ENCODE measurements around the gene KIAA0040. TPM values are rescaled to one million over a fixed set of nuclear protein-coding genes. Genes with fewer than 3 reads are reported as not detected.

The KIAA0040 gene
- polyA plus RNA-seq, 1 donor from 2014 or later, result not detected

DNA sequence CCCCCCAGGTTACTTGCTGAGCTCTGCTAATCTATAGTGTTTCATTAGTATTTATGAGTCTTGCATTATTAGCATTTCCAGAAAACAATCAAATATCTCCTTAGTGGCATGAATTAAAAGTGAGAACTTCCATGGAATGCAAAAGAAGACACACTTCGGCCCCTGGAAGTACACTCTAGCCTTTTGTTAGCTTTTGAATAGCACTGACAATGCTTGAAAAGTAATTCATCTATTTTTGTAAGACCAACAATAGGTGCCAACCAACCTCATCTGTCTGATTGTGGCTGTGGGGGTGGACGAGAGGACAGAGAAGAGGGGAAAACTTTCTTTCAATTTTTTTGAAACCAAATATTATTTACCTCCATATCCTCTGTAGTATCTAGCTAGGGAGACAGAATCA lies 27.8 kb downstream of the KIAA0040 start:
- no peaks in the 10 kb centered on the region for H3K9me3 ChIP-seq (ENCODE audit: low read length)
- no peak overlapping the region for H2AFZ ChIP-seq (ENCODE audit: low read depth, low read length)
- H3K27ac ChIP-seq (ENCODE audit: low read length), result no peak overlapping the region
- TF ChIP-seq MXI1 (conservative IDR thresholded peaks at IDR 0.05; ENCODE audit: poor library complexity, severe bottlenecking), result no peak
- TF ChIP-seq SMC3 (conservative IDR thresholded peaks at IDR 0.05; ENCODE audit: poor library complexity), result no peak
- TF ChIP-seq RAD21 (conservative IDR thresholded peaks at IDR 0.05), result no peak
- no peak overlapping the region for H3K9ac ChIP-seq (ENCODE audit: low read length)
- no peaks in the 10 kb centered on the region for H3F3A ChIP-seq (ENCODE audit: insufficient read depth, low read length, poor library complexity, severe bottlenecking)
- no peaks in the 10 kb centered on the region for H3K9me2 ChIP-seq (ENCODE audit: insufficient read depth, low read length)
- no peak overlapping the region for H3K4me2 ChIP-seq (ENCODE audit: low read length)
- H4K20me1 ChIP-seq (ENCODE audit: insufficient read depth), result no peaks in the 10 kb centered on the region
- no peak overlapping the region for H3K4me3 ChIP-seq (ENCODE audit: low read length)
- H3K27me3 ChIP-seq (ENCODE audit: insufficient read depth, low read depth, low read length), result no peaks in the 10 kb centered on the region
- no peaks in the 10 kb centered on the region for H3K79me2 ChIP-seq (replicated peaks; ENCODE audit: insufficient read depth, low read length)
- no peaks in the 10 kb centered on the region for H3K36me3 ChIP-seq (ENCODE audit: insufficient read depth, low read length)

DNA sequence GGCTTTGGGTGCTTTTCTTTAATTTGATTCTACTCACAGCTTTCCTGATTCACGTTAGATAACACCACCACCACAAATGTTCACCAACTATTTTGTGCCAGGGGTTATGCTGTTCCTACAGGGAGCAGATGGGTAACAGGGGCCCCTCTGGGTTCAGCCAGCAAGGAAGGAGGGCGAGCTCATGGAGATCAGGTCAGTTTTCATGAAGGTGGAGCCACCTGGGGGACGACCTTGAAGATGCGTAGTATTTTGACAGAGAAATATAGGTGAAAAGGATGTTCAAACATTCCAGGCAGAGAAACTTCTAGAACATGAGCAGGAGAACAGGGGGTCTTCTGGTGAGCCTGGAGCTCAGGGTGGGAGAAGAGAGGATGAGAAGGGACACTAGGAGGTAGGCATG lies 28.9 kb downstream of the KIAA0040 start:
- Histone ChIP-seq H3K4me2 (ENCODE audit: low read length) (no peak overlapping the region), H3K4me3 (ENCODE audit: low read length) (no peak overlapping the region), H3K9ac (ENCODE audit: low read length) (no peak overlapping the region), H3K27me3 (ENCODE audit: insufficient read depth, low read depth, low read length) (no peaks in the 10 kb centered on the region), H3K79me2 (replicated peaks; ENCODE audit: insufficient read depth, low read length) (no peaks in the 10 kb centered on the region), H3F3A (ENCODE audit: insufficient read depth, low read length, poor library complexity, severe bottlenecking) (no peaks in the 10 kb centered on the region), H3K36me3 (ENCODE audit: insufficient read depth, low read length) (no peaks in the 10 kb centered on the region), H2AFZ (ENCODE audit: low read depth, low read length) (no peak overlapping the region), H4K20me1 (ENCODE audit: insufficient read depth) (no peaks in the 10 kb centered on the region), H3K27ac (ENCODE audit: low read length) (no peak overlapping the region), H3K9me2 (ENCODE audit: insufficient read depth, low read length) (no peaks in the 10 kb centered on the region), H3K9me3 (ENCODE audit: low read length) (no peaks in the 10 kb centered on the region)
- TF ChIP-seq TAF1 (IDR thresholded peaks at IDR 0.05; ENCODE audit: low read depth), result no peak

DNA sequence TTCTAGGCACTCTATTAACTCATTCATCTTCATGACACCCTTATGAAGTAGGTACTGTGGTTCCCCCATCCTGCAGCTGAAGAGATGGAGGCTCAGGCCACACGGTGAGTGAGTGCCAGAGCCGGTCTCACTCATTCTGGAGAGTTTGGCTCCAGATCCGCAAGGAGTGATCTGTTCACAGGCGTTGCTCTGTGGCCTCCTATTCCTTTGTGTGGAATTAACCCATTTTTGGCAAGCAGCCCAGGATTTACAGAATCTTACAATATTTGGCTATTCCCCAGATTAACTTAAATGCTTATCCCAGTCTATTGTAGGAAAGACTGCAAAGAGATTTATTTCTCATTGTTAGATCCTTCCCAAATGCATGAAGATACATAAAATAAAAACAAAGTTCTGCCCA lies 29.6 kb downstream of the KIAA0040 start:
- no peak overlapping the region for H3K4me3 ChIP-seq (ENCODE audit: low read length)
- H3K36me3 ChIP-seq (ENCODE audit: insufficient read depth, low read length), result no peaks in the 10 kb centered on the region
- H3K9ac ChIP-seq (ENCODE audit: low read length), result no peak overlapping the region

More for the DNA sequence above, 29.6 kb downstream of the KIAA0040 start:
- Histone ChIP-seq H3K27me3 (ENCODE audit: insufficient read depth, low read depth, low read length) (no peaks in the 10 kb centered on the region), H3K9me2 (ENCODE audit: insufficient read depth, low read length) (no peaks in the 10 kb centered on the region), H3F3A (ENCODE audit: insufficient read depth, low read length, poor library complexity, severe bottlenecking) (no peaks in the 10 kb centered on the region), H4K20me1 (ENCODE audit: insufficient read depth) (no peaks in the 10 kb centered on the region), H3K9me3 (ENCODE audit: low read length) (no peaks in the 10 kb centered on the region), H3K27ac (ENCODE audit: low read length) (no peak overlapping the region), H3K4me2 (ENCODE audit: low read length) (no peak overlapping the region), H3K79me2 (replicated peaks; ENCODE audit: insufficient read depth, low read length) (no peaks in the 10 kb centered on the region), H2AFZ (ENCODE audit: low read depth, low read length) (no peak overlapping the region)
- TF ChIP-seq SMC3 (conservative IDR thresholded peaks at IDR 0.05; ENCODE audit: poor library complexity) (no peak), EZH2 (IDR thresholded peaks at IDR 0.05; ENCODE audit: borderline replicate concordance, insufficient read depth, low read length, poor library complexity, severe bottlenecking) (no peak), EP300 (conservative IDR thresholded peaks at IDR 0.05; ENCODE audit: poor library complexity, severe bottlenecking) (no peak), RAD21 (conservative IDR thresholded peaks at IDR 0.05) (no peak), MXI1 (conservative IDR thresholded peaks at IDR 0.05; ENCODE audit: poor library complexity, severe bottlenecking) (no peak), TAF1 (IDR thresholded peaks at IDR 0.05; ENCODE audit: low read depth) (no peak), POLR2AphosphoS5 (IDR thresholded peaks at IDR 0.05) (no peak)
- TF ChIP-seq, protein P1, sequence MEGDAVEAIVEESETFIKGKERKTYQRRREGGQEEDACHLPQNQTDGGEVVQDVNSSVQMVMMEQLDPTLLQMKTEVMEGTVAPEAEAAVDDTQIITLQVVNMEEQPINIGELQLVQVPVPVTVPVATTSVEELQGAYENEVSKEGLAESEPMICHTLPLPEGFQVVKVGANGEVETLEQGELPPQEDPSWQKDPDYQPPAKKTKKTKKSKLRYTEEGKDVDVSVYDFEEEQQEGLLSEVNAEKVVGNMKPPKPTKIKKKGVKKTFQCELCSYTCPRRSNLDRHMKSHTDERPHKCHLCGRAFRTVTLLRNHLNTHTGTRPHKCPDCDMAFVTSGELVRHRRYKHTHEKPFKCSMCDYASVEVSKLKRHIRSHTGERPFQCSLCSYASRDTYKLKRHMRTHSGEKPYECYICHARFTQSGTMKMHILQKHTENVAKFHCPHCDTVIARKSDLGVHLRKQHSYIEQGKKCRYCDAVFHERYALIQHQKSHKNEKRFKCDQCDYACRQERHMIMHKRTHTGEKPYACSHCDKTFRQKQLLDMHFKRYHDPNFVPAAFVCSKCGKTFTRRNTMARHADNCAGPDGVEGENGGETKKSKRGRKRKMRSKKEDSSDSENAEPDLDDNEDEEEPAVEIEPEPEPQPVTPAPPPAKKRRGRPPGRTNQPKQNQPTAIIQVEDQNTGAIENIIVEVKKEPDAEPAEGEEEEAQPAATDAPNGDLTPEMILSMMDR (IDR thresholded peaks at IDR 0.05; ENCODE audit: poor library complexity, severe bottlenecking), result no peak
- TF ChIP-seq, protein P2, sequence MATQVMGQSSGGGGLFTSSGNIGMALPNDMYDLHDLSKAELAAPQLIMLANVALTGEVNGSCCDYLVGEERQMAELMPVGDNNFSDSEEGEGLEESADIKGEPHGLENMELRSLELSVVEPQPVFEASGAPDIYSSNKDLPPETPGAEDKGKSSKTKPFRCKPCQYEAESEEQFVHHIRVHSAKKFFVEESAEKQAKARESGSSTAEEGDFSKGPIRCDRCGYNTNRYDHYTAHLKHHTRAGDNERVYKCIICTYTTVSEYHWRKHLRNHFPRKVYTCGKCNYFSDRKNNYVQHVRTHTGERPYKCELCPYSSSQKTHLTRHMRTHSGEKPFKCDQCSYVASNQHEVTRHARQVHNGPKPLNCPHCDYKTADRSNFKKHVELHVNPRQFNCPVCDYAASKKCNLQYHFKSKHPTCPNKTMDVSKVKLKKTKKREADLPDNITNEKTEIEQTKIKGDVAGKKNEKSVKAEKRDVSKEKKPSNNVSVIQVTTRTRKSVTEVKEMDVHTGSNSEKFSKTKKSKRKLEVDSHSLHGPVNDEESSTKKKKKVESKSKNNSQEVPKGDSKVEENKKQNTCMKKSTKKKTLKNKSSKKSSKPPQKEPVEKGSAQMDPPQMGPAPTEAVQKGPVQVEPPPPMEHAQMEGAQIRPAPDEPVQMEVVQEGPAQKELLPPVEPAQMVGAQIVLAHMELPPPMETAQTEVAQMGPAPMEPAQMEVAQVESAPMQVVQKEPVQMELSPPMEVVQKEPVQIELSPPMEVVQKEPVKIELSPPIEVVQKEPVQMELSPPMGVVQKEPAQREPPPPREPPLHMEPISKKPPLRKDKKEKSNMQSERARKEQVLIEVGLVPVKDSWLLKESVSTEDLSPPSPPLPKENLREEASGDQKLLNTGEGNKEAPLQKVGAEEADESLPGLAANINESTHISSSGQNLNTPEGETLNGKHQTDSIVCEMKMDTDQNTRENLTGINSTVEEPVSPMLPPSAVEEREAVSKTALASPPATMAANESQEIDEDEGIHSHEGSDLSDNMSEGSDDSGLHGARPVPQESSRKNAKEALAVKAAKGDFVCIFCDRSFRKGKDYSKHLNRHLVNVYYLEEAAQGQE (IDR thresholded peaks at IDR 0.05; ENCODE audit: borderline replicate concordance), result no peak
